Loucy (cell line): Measurements from ENCODE around the gene ZNF609.

ENCODE experiments used
- H2AFZ ChIP-seq: fragments of 200-600 bp; sonication (generic); 2 replicates; pipeline ENCODE4 v1.6.0; 2016; ENCODE audit warnings: antibody characterized with exemption, mild to moderate bottlenecking, low read length, moderate library complexity
- H3F3A ChIP-seq: fragments of 200-600 bp; 2 replicates; pipeline ENCODE4 v1.6.0; 2016; ENCODE audit warnings: antibody characterized with exemption, low read depth, mild to moderate bottlenecking
- H3K27me3 ChIP-seq: fragments of 200-600 bp; sonication (generic); 2 replicates; pipeline ENCODE4 v1.6.1; 2014; ENCODE audit warnings: low read length, mild to moderate bottlenecking; ENCODE audit not compliant: insufficient read depth, poor library complexity, severe bottlenecking
- H3K36me3 ChIP-seq: fragments of 200-600 bp; sonication (generic); 2 replicates; pipeline ENCODE4 v1.6.1; 2016; ENCODE audit warnings: low read length; ENCODE audit not compliant: insufficient read depth
- H3K4me1 ChIP-seq: fragments of 200-600 bp; sonication (generic); 2 replicates; pipeline ENCODE4 v1.5.1; 2014; ENCODE audit warnings: low read length, mild to moderate bottlenecking; ENCODE audit not compliant: insufficient read depth, poor library complexity, severe bottlenecking
- H3K4me2 ChIP-seq: fragments of 200-600 bp; sonication (generic); 2 replicates; pipeline ENCODE4 v1.6.0; 2014; ENCODE audit warnings: antibody characterized with exemption, low read length, low read depth, mild to moderate bottlenecking; ENCODE audit not compliant: poor library complexity, severe bottlenecking
- H3K4me3 ChIP-seq: fragments of 200-600 bp; sonication (generic); 2 replicates; pipeline ENCODE4 v1.5.1; 2014; ENCODE audit warnings: low read length, mild to moderate bottlenecking, mixed read lengths; ENCODE audit not compliant: poor library complexity, severe bottlenecking
- H3K79me2 ChIP-seq: fragments of 200-600 bp; sonication (generic); 2 replicates; pipeline ENCODE4 v1.6.1; 2014; ENCODE audit warnings: low read length; ENCODE audit not compliant: insufficient read depth
- H3K9ac ChIP-seq: fragments of 200-600 bp; sonication (generic); 2 replicates; pipeline ENCODE4 v1.6.0; 2014; ENCODE audit warnings: mild to moderate bottlenecking, low read depth, low read length, moderate library complexity; ENCODE audit not compliant: poor library complexity, severe bottlenecking
- H3K9me2 ChIP-seq: fragments of 200-600 bp; sonication (generic); replicated peaks from 2 replicates; pipeline ENCODE4 v1.6.1; 2016; ENCODE audit warnings: low read depth, low read length, mixed read lengths
- H3K9me3 ChIP-seq: fragments of 200-600 bp; sonication (generic); 2 replicates; pipeline ENCODE4 v1.6.1; 2014; ENCODE audit warnings: mild to moderate bottlenecking, antibody characterized with exemption, low read length, low read depth; ENCODE audit not compliant: insufficient read depth
- H4K20me1 ChIP-seq: fragments of 200-600 bp; sonication (generic); 2 replicates; pipeline ENCODE4 v1.6.0; 2014; ENCODE audit warnings: antibody characterized with exemption, low read length, mild to moderate bottlenecking; ENCODE audit not compliant: insufficient read depth, poor library complexity, severe bottlenecking
- EZH2phosphoT487 ChIP-seq: fragments of 200-600 bp; IDR thresholded peaks from 2 replicates; pipeline ENCODE4 v1.6.1; 2018; ENCODE audit warnings: antibody characterized with exemption, mild to moderate bottlenecking, moderate library complexity, borderline replicate concordance
- TF ChIP-seq, protein P1 (sequence below): fragments of 200-600 bp; sonication (generic); conservative IDR thresholded peaks from 2 replicates; pipeline ENCODE4 v1.5.1; 2014; ENCODE audit warnings: mild to moderate bottlenecking, antibody characterized with exemption, low read length

ZNF609 gene

DNA sequence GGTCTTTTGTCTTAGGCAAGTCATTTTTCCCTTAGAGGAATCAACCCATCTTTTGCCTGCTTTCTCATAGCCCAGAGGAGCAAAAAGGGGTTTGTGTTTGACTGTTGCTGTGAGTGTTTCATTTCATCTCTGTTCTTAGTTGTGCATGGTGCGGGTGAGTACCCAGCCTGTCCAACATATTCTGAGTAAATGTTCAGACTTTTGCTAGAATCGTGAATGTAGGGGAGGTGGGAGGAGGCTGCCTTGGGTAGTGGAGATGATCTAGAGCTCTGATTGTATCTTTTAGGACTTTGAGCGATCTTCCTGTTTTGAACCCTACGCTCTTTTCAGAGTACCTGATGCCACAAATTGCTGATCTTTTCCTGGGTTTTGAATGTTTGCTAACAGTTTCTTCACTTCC, 123.1 kb downstream of the ZNF609 start:
- Histone ChIP-seq H3K79me2 (peaks cover 85% of the 10 kb centered on the region), H3K9me2 (no peaks in the 10 kb centered on the region), H3K4me2 (no peak overlapping the region), H3K27me3 (no peaks in the 10 kb centered on the region), H2AFZ (no peak overlapping the region), H3K36me3 (0 out of 2 replicates have a peak, but pooled peaks cover 1% of the 10 kb centered on the region), H3K4me1 (peaks cover 20% of the 10 kb centered on the region), H3K4me3 (no peak overlapping the region), H3K9ac (no peak overlapping the region), H3K9me3 (peaks cover 6% of the 10 kb centered on the region; the same call in 1 of the 2 replicates), H4K20me1 (peaks cover 17% of the 10 kb centered on the region), H3F3A (no peaks in the 10 kb centered on the region)
- TF ChIP-seq, protein P1, sequence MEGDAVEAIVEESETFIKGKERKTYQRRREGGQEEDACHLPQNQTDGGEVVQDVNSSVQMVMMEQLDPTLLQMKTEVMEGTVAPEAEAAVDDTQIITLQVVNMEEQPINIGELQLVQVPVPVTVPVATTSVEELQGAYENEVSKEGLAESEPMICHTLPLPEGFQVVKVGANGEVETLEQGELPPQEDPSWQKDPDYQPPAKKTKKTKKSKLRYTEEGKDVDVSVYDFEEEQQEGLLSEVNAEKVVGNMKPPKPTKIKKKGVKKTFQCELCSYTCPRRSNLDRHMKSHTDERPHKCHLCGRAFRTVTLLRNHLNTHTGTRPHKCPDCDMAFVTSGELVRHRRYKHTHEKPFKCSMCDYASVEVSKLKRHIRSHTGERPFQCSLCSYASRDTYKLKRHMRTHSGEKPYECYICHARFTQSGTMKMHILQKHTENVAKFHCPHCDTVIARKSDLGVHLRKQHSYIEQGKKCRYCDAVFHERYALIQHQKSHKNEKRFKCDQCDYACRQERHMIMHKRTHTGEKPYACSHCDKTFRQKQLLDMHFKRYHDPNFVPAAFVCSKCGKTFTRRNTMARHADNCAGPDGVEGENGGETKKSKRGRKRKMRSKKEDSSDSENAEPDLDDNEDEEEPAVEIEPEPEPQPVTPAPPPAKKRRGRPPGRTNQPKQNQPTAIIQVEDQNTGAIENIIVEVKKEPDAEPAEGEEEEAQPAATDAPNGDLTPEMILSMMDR, result no peak
- no peak for TF ChIP-seq EZH2phosphoT487

DNA sequence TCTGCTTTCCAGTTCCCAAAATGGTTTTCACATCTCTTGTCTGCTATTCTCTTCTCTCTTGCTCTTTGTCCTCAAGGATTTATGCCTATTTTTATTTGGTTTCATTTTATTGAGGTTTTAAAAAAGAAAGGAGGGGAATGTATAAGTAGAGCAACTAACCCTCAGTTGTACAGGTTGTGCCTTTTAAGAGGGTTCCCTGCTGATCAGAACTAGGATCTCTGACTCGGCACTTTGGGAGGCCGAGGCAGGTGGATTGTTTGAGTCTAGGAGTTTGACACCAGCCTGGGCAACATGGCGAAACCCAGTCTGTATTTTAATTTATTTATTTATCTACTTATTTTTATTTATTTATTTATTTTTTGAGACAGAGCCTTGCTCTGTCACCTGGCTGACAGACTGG, 123.6 kb downstream of the ZNF609 start:
- Histone ChIP-seq H3K4me1 (peaks cover 24% of the 10 kb centered on the region), H3F3A (no peaks in the 10 kb centered on the region), H3K9me2 (no peaks in the 10 kb centered on the region), H4K20me1 (peaks cover 17% of the 10 kb centered on the region), H2AFZ (no peak overlapping the region), H3K9me3 (peaks cover 6% of the 10 kb centered on the region; the same call in 1 of the 2 replicates), H3K4me2 (no peak overlapping the region), H3K27me3 (no peaks in the 10 kb centered on the region), H3K9ac (no peak overlapping the region), H3K79me2 (peaks cover 86% of the 10 kb centered on the region), H3K36me3 (no peaks in the 10 kb centered on the region), H3K4me3 (no peak overlapping the region)
- TF ChIP-seq, protein P1, result no peak
- no peak for TF ChIP-seq EZH2phosphoT487

DNA sequence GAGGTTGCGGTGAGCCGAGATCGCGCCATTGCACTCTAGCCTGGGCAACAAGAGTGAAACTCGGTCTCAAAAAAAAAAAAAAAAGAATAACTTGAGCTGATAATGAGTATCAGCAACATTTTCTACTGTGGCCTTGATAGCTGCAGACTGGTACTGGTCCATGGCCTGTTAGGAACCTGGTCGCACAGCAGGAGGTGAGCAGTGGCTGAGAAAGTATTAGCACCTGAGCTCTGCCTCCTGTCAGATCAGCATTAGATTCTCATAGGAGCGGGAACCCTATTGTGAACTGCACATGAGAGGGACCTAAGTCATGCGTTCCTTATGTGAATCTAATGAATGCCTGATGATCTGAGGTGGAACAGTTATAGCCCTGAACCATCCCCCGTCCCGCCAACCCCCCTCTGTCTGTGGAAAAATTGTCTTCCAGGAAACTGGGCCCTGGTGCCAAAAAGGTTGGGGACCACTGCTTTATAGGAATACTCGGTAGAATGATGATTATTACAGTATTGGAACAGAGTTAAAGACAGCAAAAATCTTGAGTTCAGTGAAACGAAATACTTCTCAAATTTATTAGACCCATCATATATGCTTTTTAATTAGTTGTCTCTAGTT, 126.0 kb downstream of the ZNF609 start:
- no peak overlapping the region for H2AFZ ChIP-seq
- H3K4me2 ChIP-seq, result no peak overlapping the region
- H3K27me3 ChIP-seq, result no peaks in the 10 kb centered on the region
- peaks cover 80% of the 10 kb centered on the region for H3K79me2 ChIP-seq
- peaks cover 31% of the 10 kb centered on the region for H3K4me1 ChIP-seq
- H3K9me3 ChIP-seq, result no peaks in the 10 kb centered on the region; the same call in 1 of the 2 replicates
- H3F3A ChIP-seq, result no peaks in the 10 kb centered on the region
- no peaks in the 10 kb centered on the region for H3K9me2 ChIP-seq
- peaks cover 25% of the 10 kb centered on the region for H4K20me1 ChIP-seq
- TF ChIP-seq, protein P1, result no peak
- no peak for TF ChIP-seq EZH2phosphoT487
- no peaks in the 10 kb centered on the region for H3K36me3 ChIP-seq
- H3K9ac ChIP-seq, result no peak overlapping the region
- no peak overlapping the region for H3K4me3 ChIP-seq
